ENCODE data around the gene PARP2.
"Not testable (repeated sequence)": the region's sequence is repeated elsewhere in the genome, so short reads cannot be mapped to it uniquely, and the experiment has no call there.

PARP2 gene

DNA sequence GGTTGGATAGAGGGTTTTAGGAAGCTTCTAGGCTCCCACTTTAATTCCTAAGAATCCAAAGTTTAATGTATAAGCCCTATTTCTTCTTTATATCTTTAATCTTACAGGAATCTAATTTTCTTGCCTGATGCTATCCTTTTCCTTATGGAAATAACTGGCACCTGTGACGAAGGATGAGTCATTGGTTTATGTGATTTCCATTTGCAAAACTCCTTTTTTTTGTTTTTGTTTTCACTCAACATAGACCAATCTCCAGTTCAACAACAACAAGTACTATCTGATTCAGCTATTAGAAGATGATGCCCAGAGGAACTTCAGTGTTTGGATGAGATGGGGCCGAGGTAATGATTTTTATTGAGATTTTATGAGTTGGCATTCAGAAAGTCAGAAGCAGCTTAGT is 6.8 kb downstream of the PARP2 start:
- FAIRE-seq, result no peak

- no peak for FAIRE-seq
Measured at GRCh38 chr14:20350860-20351259, 7.4 kb downstream of the PARP2 start.

GRCh38 chr14:20356422-20356821 is 13.0 kb downstream of the PARP2 start:
- no peak for FAIRE-seq

DNA sequence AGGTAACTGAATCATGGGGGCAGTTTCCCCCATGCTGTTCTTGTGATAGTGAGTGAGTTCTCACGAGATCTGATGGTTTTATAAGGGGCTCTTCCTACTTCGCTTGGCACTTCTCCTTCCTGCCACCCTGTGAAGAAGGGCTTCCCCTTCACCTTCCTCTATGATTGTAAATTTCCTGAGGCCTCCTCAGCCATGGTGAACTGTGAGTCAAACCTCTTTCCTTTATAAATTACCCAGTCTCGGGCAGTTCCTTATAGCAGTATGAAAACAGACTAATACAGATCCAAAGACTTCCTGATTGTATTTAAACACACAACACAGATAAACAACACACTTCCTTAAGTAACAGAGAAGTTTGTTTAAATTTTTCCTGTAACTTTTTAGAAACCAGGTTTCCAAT is 15.0 kb downstream of the PARP2 start:
- FAIRE-seq, result not testable (repeated sequence)

- FAIRE-seq, result no peak
Measured at GRCh38 chr14:20365928-20366327, 22.5 kb downstream of the PARP2 start.

DNA sequence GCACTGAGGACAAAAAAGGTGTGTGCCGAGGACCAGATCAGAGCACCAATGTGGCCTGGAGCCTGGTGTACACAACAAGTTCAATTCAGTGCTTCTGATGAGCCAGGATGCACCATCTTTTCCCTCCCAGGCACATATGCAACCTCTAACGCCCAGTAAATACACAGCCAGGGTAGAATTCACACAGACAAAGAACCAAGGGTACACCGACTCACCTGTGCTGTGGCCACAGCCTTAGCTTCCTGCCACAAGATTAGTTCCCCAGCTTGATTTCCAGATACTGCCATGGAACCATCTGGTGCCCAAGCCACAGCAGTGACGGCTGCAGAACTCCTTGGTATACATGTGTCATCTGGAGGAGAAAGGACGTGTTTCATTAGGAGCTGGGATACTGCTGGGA is 29.4 kb downstream of the PARP2 start:
- FAIRE-seq, result no peak

DNA sequence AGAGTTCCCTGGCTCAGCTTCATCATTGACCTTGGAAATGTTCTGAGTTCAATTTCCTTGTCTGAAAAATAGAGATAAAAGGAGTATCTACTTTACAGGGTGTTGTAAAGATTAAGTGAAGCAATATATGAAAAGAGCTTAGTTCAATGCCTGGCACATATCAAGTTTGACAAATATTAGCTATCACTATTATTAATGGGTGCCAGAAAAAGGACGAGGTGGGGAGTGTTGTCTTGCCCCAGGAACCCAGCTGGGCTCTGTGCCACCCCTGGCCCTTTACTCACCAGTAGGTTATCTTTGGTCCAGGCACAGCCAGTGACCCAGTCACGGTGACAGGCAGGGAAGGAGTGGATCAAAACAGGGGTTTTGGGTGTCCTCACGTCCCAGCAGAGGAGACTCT is 32.0 kb downstream of the PARP2 start:
- no peak for FAIRE-seq

GRCh38 chr14:20376071-20376588 is 32.7 kb downstream of the PARP2 start:
- FAIRE-seq, result no peak

DNA sequence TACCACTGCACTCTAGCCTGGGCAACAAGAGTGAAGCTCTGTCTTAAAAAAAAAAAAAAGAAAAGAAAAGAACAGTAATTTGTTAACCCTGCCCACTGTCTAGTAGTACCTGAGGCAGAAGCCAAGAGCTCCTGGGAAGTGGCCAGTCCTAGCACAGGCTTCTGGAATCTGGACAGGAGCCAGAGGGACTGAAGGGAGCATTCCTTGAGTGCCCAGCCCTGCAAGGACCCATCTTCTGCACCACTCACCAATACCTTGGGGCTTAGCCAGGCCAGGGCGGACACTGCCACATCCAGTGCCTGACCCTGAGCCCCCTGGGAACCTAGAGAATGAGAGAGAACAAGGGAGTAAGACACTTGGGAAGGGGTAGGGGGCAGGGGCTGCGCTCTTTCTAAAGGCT is 33.7 kb downstream of the PARP2 start:
- no peak for FAIRE-seq

DNA sequence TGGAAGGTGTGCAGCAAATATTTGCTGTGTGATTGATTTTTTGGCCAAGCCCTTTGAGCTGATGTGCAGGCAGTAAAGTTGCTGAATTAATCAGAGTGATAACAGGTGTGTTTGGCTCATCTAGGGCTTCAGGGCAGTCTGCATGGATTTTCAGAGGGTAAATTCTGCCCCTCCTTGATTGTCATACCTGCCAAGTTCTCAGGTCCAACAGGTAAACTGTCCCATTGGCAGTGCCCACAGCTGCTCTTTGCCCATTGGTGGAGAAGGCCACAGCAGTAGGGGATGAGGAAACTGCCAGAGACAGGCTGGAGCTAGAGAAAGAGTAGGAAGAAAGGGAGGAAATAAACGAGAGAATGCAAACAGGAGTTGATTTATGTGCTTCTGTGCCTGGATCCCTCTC is 36.3 kb downstream of the PARP2 start:
- no peak for FAIRE-seq

DNA sequence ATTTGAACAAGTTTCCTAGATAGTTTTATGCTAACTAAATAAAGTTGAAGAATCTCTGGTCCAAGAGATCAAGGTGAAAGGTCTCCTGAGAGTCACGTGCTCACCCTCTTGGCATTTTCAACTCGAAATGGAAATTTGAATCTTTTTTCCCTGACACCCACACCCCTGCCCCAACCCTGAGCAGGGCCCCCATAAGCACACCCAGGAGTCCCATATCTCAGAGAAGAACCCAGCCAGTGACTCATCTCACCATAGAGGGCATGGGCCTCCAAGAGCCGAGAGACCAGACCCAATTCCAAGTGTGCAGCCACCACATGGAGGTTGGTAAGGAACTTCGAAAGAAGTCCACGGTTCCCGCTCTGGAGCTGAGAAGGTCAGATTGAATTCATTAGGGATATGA is 37.2 kb downstream of the PARP2 start:
- FAIRE-seq, result no peak

DNA sequence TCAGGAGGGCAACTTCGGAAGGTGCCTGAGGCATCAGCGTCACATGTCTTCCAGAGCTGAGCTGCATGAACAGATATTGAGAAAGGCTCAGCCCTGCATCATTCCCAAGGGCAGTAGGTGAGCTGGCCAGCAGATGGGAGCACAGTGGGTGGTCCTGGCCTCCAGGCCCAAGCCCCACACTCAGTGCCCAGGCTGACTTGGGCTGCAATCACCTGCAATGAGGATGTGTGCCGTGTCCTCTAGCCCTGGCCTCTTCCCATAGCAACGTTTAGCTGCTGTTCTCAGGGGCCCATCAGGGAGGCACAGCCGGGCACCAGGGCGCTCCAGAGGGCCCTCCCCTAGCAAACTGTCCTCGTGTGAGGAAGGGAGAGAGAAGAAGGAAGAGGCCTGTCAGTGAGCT is 37.9 kb downstream of the PARP2 start:
- FAIRE-seq, result no peak

DNA sequence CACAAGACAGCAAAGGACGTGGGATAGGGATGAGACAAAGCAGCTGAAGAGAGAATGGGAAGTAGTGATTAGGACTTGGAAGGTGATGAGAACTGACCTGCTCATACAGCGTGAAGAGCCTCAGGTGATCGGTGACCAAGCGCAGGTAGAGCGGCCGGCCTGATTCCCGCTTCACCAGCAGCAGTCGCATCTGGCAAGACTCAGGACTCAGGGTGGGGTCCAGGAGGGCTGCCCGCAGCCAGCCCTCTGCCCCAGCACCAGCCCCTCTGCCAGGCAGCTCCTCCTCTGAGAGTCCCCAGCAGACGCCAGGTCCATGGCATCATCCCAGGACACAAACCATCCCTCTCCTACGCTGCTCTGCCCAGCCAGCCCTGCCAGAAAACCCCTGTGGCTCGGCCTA is 39.1 kb downstream of the PARP2 start:
- no peak for FAIRE-seq

GRCh38 chr14:20383032-20383431 is 39.6 kb downstream of the PARP2 start:
- no peak for FAIRE-seq

GRCh38 chr14:20383636-20384035 is 40.2 kb downstream of the PARP2 start:
- no peak for FAIRE-seq

GRCh38 chr14:20384321-20384720 is 40.9 kb downstream of the PARP2 start:
- no peak for FAIRE-seq

DNA sequence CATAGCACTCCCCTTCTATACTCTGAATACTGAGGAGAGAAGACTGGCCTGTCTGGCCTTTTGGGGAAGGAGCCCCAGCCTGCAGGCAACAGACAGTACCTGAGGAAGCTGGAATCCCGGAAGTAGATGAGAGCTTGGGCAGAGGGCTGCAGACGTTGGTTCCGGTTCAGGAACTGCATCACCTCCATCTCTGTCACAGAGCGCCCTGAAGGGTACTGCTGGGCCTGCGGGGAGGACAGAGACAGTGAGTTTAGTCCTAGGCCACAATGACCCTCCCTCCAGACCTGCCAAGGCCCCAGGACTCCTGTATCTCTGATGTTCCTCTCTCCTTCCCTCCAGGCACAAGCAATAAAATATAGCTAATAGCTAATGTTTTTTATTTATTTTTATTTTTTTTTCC is 41.5 kb downstream of the PARP2 start:
- FAIRE-seq, result no peak

DNA sequence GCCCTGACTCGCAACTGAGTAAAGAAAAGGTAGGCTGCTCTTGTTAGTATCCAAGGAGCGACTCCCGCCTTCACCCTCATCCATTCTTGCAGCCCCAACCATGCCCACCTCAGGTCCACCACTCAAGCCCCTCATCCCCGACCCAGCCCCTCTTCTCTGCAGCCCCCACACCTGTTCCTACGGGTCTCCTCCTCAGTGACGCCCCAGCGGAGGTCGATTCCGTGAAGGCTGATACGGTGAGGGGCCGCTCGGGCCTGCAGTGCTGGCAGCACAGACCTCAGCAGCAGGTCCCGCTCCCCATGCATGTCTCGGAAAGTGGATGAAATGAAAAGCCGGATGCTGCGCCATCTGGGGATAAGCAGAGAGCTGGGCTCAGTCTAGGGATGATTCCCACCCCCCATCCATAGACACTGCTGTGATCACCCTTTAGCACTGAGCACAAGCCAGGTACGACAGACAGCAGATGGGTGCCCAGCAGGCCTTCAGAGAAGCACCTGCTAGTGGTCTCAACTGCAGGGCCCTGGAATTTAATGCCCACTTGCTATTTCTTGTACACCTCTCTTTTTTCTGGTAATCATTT is 42.9 kb downstream of the PARP2 start:
- no peak for FAIRE-seq

GRCh38 chr14:20387576-20387975 is 44.1 kb downstream of the PARP2 start:
- FAIRE-seq, result no peak

DNA sequence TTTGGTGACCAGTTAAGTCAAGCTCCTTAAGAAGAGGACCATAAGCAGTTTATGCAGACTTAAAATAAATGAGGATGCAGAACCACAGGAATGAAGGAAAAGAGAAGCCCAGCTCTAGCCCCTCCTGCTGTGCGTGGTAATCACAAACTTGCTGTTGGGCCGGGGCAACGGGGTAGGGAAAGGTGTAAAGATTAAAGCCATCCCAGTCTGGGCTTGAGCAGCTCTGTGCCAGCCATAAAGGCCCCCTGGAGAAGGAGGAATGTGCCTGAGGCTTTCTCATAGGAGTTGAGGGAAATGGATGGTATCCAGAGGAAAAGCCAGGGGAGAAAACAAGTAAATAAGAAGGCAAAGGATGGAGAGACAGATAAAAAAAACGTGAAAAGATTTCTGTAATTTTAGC is 44.7 kb downstream of the PARP2 start:
- no peak for FAIRE-seq

DNA sequence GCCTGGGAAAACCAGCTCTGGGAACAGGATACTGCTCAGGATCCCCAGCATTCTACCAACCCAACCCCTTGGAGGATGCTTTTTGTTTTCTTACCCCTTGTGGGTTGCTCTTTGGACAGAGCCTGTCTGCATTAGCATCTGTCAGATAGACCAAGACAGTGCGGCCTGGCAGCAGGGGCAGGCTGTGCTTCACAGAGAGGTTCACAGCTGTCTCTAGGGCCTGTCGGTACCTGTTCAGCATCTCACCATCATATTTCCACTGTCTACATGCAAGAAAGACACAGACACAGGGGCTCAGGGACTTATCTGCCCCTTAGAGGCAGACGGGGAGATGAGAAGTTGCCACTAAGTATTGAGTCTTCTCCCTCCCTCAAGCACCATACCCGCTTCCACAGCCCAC is 48.1 kb downstream of the PARP2 start:
- no peak for FAIRE-seq

DNA sequence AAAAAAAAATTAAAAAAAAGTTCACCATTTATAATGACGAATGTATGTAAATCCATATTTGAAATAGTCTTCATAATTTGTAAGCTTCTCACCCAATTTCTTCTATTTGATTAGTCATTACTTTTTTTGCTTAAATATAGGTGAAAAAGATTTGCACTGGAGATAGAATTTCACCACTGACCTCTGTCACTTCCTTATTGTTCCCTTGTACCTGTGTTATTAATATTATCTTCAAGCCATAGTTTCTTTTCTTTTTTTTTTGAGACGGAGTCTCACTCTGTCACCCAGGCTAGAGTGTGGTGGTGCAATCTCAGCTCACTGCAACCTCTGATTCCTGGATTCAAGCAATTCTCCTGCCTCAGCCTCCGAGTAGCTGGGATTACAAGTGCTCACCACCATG is 54.1 kb downstream of the PARP2 start:
- FAIRE-seq, result no peak

- no peak for FAIRE-seq
Measured at GRCh38 chr14:20400589-20400964, 57.1 kb downstream of the PARP2 start.

DNA sequence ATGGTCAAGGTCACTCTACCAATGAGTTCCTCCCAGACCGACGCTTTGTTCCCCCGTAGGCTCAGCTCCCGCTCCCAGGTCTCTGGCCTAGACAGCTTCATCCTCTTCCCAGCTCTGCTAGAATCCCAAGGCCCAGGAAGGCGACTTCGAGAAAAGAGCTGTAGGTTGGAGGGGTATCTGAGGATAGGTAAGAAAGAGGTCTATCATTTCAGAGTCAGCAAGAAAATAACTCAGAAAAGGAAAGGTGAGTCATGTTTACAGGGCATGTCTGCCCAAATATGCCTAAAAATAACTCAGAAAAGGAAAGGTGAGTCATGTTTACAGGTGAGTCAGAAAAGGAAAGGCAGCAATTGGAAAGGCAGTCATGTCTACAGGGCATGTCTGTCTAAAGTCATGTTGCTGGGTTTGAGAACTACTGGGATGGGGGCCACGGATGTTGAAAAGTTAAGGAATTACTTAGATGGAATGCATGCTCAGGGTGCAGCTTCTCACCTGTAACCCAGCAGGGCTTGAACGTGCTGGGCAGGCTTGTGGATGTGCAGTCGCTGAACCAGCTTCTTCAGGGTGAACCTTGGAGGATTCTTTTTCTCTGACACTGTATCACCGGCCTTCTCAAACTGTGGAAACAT is 57.6 kb downstream of the PARP2 start:
- no peak for FAIRE-seq

DNA sequence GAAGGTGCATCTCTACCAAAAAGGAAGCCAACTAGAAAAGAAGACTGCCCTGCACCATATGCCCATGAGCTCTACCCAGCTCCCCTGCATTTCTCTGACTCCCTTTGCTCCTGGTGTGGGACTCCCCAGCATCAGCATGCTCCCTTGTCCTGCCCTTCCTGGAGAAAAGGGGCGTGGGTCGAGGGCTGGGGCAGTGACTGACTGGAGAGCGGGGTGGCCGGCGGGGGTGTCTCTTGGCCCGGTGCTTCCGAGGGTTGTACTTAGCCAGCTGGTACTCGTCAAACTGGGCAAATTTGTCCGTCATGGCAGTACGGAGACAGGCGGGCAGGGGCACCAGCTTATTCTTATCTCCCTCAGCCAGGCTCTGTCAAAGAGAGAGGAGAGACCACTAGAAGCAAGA is 60.1 kb downstream of the PARP2 start:
- FAIRE-seq, result no peak
